Subcutaneous adipose tissue (tissue), 4 donors: ENCODE measurements around the gene KIF16B. TPM values are rescaled to one million over a fixed set of nuclear protein-coding genes. Genes with fewer than 3 reads are reported as not detected.

Experiments
- CTCF ChIP-seq: fragments of 450-650 bp; IDR thresholded peaks from one replicate; pipeline ENCODE4 v1.5.1; 2016; ENCODE audit warnings: low read depth, mild to moderate bottlenecking, control low read depth, antibody characterized with exemption, moderate library complexity
- total RNA-seq, 4 donors: library from RNA; depleted of rRNA; stranded (reverse); fragments of >200 nt; gene quantifications; one replicate each; pipeline ENCODE4 v1.1.0, GENCODE V29; 2016

Gene KIF16B
- total RNA-seq, 4 donors from 2014 or later, result 20.0 to 39.1 (median 26.6) TPM

- TF ChIP-seq CTCF, result no peak
Observed at GRCh38 chr20:16553101-16553500, 20.1 kb downstream of the KIF16B start.

DNA sequence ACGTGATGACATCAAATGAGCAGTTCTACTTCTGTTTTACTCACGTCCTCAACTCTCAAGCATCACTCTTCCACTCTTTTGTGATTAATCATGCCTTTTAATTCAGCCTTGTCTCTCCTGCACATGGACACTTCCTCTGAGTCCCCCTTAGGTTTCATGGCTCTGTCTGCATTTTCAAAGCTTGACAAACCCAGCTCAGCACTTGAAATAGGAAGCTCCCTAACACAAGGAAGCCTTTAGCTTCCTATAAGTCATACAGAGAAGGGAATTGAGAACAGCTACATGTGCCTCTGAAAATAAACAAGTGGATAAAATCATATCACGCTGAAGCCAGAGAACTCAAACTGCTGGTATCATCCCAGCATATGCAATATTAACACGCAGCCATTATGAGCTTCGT, 21.2 kb downstream of the KIF16B start:
- no peak for TF ChIP-seq CTCF

DNA sequence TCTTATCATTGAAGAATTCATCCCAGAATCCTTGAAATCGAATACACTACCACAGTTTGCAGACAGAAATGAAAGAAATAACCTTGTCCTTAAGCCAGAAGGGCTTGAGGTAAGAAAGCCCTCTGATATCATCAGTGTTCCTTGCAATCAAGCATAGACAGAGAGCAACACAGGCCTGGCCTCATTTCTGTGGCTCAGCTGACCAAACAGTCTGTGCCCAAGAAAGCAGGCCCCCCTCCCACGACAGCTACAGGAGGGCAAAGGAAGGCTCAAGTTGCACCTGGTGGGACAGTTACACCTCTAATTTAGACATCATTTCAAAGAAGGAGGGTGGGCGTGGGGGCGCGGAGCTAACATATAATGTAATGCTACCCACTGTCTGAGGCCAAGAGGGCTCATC, 21.6 kb downstream of the KIF16B start:
- no peak for TF ChIP-seq CTCF

DNA sequence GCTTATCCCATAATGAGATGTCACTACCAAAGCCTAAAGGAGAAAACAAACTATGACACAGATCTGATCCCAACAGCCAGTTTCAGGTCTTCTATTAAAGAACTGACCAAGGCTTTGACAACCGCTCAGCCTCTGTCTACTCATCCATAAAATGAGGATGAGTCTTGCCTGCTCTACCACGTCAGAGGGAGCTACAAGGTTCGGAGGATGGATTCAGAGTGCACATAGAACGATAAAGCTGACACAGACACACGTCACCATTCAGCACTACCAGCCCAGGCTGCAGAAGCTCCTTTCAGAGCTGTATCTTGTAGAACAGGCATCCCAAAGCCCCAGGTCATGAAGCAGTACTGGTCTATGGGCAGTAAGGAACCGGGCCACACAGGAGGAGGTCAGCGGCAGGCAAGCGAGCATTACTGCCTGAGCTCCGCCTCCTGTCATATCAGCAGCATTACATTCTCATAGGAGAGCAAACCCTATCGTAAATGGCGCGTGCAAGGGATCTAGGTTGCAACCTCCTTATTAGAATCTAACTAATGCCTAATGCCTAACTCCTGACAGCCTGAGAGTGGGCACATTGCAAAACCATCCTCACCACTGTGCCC, 25.1 kb downstream of the KIF16B start:
- TF ChIP-seq CTCF, result no peak

- TF ChIP-seq CTCF, result no peak
Observed at GRCh38 chr20:16544949-16545348, 28.3 kb downstream of the KIF16B start.

- no peak for TF ChIP-seq CTCF
Observed at GRCh38 chr20:16542477-16542876, 30.8 kb downstream of the KIF16B start.

- no peak for TF ChIP-seq CTCF
Observed at GRCh38 chr20:16541878-16542277, 31.4 kb downstream of the KIF16B start.

DNA sequence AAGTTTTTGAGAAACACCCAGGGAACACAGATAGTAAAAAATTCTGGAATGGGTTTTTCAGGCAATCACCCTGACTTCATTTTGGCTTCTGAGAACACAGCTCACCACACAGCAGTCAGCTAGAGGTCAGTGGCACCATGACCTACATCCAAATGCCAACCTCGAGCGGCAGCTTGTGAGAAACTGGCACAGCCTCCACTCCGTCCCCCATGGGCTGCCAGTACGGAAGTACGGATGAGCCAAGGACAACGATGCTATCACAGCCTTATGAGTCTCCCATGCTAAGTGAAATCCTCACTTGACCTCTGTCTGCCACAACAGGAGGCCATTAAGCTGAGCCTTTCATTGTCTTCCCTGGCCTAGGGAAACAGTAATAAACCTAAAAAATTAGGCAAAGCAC, 32.0 kb downstream of the KIF16B start:
- no peak for TF ChIP-seq CTCF
